HG02943 (cell line): Measurements from ENCODE around the gene RO60.
A peak's percentile ranks its signal among the peaks of the same experiment; 100 is the strongest.

Experiments used
- ATAC-seq: cut with Tn5 transposase; IDR thresholded peaks from one replicate; pipeline ENCODE4 v1.9.1; 2021; ENCODE audit warnings: mild to moderate bottlenecking, low read depth, moderate library complexity; ENCODE audit not compliant: unreplicated experiment

RO60 gene

GRCh38 chr1:193104907-193105820 lies 45.8 kb downstream of the RO60 start, which contains the start of gene GLRX2:
Gene GLRX2 (minus strand): TSS chr1:193105414. CDS start chr1:193105382, 32 bp downstream.
- peak; percentile 88 for ATAC-seq

- ATAC-seq = no peak
These were observed 46.4 kb downstream of the RO60 start for GRCh38 chr1:193105821-193106177.

GRCh38 chr1:193108471-193108870 lies 49.1 kb downstream of the RO60 start:
- ATAC-seq = no peak
